T-helper 1 cell treated with Interleukin-12 subunit alpha and Interleukin-12 subunit beta and Interleukin-4 antibody, amounts not matched to agents 30 μg/mL and 1 μg/mL, for 36 hours (primary cell): Measurements from ENCODE around the gene LGALS14.
"Not testable (repeated sequence)": the region's sequence is repeated elsewhere in the genome, so short reads cannot be mapped to it uniquely, and the experiment has no call there.

Experiments used
- H3K27ac Mint-ChIP-seq: one replicate; pipeline ENCODE4 v1.8.0; 2021; ENCODE audit warnings: mild to moderate bottlenecking, mixed read lengths
- H3K27me3 Mint-ChIP-seq: one replicate; pipeline ENCODE4 v1.8.0; 2021; ENCODE audit warnings: low read depth, mixed read lengths
- H3K36me3 Mint-ChIP-seq: one replicate; pipeline ENCODE4 v1.8.0; 2021; ENCODE audit warnings: low read depth, mixed read lengths
- H3K4me1 Mint-ChIP-seq: one replicate; pipeline ENCODE4 v1.8.0; 2021; ENCODE audit warnings: low read depth, mixed read lengths
- H3K4me3 Mint-ChIP-seq: one replicate; pipeline ENCODE4 v1.8.0; 2021; ENCODE audit warnings: mild to moderate bottlenecking, moderate library complexity, mixed read lengths
- H3K9me3 Mint-ChIP-seq: one replicate; pipeline ENCODE4 v1.8.0; 2021; ENCODE audit warnings: mixed read lengths

The LGALS14 gene, protein sequence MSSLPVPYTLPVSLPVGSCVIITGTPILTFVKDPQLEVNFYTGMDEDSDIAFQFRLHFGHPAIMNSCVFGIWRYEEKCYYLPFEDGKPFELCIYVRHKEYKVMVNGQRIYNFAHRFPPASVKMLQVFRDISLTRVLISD

DNA sequence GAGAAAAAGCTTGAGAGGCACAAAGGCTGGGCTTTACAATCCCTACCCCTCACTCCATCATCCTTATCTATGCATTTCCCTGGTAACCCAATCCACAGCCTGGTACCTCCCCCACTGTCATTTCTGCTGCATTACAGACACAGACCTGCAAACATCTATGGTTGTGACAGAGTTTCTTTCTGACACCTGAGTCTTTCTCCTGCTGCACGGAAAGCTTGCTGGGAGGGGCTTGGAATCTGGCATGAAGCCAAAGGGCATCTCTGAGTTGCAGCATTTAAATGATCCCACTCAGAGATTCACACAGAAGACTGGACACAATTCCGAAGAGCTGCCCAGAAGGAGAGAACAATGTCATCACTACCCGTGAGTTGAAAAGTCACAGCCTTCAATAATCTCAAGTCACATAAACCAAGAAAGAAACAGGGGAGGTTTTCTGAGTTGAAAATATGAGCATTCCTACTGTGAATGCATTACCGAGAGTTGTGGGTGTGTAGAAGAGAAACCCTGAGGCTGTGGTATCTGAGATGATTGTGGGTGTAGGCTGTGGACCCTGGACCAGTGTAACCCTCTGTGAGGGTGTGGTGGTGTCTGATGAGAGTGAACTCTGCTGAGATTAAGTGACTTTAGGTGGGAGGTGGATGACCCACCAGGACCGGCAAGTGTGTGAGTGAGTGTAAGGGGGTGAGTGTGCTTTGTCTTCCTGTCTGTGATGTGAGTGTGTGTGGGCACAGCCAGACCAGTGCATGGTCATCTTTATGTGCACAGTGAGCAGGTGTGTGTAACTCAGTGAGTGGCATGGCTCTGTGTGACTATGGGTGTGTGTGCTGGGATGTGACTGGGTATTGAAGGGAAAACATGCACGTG, at the start of gene LGALS14:
Gene LGALS14, plus strand, starts transcription at position 301 of the 864 bp plus-strand sequence. Its CDS starts 48 bp downstream, at position 349.
- peaks cover 9% of the 10 kb centered on the region for H3K36me3 Mint-ChIP-seq
- H3K4me1 Mint-ChIP-seq, result peaks cover 26% of the 10 kb centered on the region
- H3K9me3 Mint-ChIP-seq, result peaks cover 33% of the 10 kb centered on the region
- H3K27ac Mint-ChIP-seq, result peak within 1 kb of the TSS; percentile 91
- H3K4me3 Mint-ChIP-seq, result no peak within 1 kb of the TSS
- H3K27me3 Mint-ChIP-seq, result no peaks in the 10 kb centered on the region

DNA sequence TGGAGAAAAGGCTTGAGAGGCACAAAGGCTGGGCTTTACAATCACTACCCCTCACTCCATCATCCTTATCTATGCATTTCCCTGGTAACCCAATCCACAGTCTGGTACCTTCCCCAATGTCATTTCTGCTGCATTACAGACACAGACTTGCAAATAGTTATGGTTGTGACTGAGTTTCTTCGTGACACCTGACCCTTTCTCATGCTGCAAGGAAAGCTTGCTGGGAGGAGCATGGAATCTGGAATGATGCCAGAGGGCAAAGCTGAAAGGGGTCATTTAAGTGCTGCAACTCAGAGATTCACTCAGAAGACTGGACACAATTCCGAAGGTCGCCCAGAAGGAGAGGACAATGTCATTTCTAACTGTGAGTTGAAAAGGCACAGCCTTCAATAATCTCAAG, 48.7 kb upstream of the LGALS14 start, which contains the start of gene LGALS16:
Gene LGALS16, plus strand, starts transcription at position 301 of the 400 bp plus-strand sequence. Its CDS starts 49 bp downstream, at position 350.
- H3K27me3 Mint-ChIP-seq, result peaks cover 30% of the 10 kb centered on the region
- H3K9me3 Mint-ChIP-seq, result no peaks in the 10 kb centered on the region
- H3K4me1 Mint-ChIP-seq, result no peaks in the 10 kb centered on the region
- H3K36me3 Mint-ChIP-seq, result no peaks in the 10 kb centered on the region
- no peak within 1 kb of the TSS for H3K27ac Mint-ChIP-seq
- H3K4me3 Mint-ChIP-seq, result no peak within 1 kb of the TSS

DNA sequence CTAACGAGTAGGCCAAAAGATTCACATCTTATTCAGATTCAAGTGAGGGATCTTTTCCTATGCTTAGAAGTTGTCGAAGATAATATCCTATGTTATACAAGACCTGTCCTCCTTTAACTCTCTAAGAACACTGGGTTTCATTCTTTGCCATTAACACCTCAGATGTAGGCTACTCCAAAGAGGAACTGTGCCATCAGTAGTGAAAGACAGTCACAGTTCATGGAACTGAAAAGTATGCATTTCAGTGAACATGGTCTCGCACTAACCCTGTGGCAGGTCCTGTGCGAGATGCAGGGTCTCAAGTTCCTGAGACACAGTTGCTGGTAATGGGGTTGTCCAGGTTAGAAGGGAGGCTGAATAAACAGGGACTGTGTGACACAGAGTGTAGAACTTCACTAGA, 44.5 kb upstream of the LGALS14 start:
- Mint-ChIP-seq H3K27me3 (peaks cover 5% of the 10 kb centered on the region), H3K27ac (no peak overlapping the region), H3K4me3 (no peak overlapping the region), H3K9me3 (no peaks in the 10 kb centered on the region), H3K36me3 (no peaks in the 10 kb centered on the region), H3K4me1 (no peaks in the 10 kb centered on the region)

DNA sequence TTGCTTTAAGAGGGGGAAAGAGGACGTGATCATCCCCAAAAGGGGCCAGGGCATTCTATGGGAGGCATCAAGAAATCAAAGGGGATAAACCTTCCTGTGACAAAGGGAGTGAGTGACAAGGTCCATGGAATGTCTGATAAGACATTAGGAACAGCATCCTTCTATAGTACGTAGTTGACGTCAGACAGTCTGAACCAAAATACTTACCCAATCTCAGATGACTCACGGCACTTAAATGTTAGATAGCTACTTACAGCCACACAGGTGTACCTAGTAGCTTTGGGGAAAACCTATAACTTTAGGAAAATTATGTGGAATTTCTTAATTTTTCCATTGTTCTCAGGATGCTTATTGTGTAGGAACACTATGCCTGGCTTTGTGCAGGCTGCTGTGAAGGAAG, 43.6 kb upstream of the LGALS14 start:
- Mint-ChIP-seq H3K9me3 (peaks cover 4% of the 10 kb centered on the region), H3K27me3 (peaks cover 5% of the 10 kb centered on the region), H3K27ac (no peak overlapping the region), H3K4me3 (no peak overlapping the region), H3K4me1 (no peaks in the 10 kb centered on the region), H3K36me3 (no peaks in the 10 kb centered on the region)

DNA sequence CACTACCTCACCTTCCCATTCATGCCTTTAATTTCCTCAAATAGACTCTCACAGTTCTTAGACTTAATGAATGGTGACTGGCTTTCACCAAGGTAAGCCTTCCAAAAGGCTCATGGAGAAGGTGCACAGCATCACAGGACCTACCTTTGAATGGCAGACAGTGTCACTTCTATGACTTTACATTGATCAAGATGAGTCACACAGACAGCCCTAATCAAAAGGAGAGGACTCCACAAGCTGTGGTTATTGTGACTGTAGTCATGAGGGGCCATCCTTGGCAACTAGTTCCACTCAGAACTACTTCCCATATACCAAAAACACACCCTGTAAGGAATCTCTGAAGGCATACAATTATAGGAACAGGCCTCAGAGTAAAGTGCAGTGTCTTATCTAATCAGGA, 42.7 kb upstream of the LGALS14 start:
- H3K4me3 Mint-ChIP-seq, result no peak overlapping the region
- H3K27me3 Mint-ChIP-seq, result no peaks in the 10 kb centered on the region
- peaks cover 5% of the 10 kb centered on the region for H3K9me3 Mint-ChIP-seq
- H3K27ac Mint-ChIP-seq, result no peak overlapping the region
- no peaks in the 10 kb centered on the region for H3K36me3 Mint-ChIP-seq
- H3K4me1 Mint-ChIP-seq, result no peaks in the 10 kb centered on the region

DNA sequence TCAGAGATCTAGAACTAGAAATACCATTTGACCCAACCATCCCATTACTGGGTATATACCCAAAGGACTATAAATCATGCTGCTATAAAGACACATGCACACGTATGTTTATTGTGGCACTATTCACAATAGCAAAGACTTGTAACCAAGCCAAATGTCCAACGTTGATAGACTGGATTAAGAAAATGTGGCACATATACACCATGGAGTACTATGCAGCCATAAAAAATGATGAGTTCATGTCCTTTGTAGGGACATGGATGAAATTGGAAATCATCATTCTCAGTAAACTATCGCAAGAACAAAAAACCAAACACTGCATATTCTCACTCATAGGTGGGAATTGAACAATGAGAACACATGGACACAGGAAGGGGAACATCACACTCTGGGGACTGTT, 34.4 kb upstream of the LGALS14 start:
- H3K36me3 Mint-ChIP-seq, H3K27ac Mint-ChIP-seq, H3K4me1 Mint-ChIP-seq, H3K4me3 Mint-ChIP-seq, H3K9me3 Mint-ChIP-seq, H3K27me3 Mint-ChIP-seq: not testable (repeated sequence)

DNA sequence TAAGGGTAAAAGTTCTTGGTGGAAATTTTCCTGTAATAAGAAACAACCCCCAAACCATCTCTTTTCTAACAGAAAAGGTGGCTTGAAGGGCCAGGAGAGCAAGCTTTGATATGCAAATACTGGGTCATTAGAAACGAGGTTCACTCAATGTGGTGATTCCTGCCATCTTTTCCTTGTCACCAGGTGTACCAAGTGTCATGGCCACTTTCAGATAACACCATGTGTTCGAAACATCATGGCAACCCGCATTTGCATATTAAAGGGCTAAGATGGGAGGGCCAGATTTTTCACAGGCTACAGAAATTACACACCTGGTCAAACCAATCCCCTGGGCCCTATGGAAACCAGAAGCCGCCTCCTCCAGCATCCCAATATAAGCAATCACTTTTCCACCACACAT, 33.3 kb upstream of the LGALS14 start:
- H3K4me3 Mint-ChIP-seq, result no peak overlapping the region
- H3K27ac Mint-ChIP-seq, result no peak overlapping the region
- H3K27me3 Mint-ChIP-seq, result peaks cover 8% of the 10 kb centered on the region
- H3K36me3 Mint-ChIP-seq, result no peaks in the 10 kb centered on the region
- no peaks in the 10 kb centered on the region for H3K9me3 Mint-ChIP-seq
- H3K4me1 Mint-ChIP-seq, result peaks cover 14% of the 10 kb centered on the region

DNA sequence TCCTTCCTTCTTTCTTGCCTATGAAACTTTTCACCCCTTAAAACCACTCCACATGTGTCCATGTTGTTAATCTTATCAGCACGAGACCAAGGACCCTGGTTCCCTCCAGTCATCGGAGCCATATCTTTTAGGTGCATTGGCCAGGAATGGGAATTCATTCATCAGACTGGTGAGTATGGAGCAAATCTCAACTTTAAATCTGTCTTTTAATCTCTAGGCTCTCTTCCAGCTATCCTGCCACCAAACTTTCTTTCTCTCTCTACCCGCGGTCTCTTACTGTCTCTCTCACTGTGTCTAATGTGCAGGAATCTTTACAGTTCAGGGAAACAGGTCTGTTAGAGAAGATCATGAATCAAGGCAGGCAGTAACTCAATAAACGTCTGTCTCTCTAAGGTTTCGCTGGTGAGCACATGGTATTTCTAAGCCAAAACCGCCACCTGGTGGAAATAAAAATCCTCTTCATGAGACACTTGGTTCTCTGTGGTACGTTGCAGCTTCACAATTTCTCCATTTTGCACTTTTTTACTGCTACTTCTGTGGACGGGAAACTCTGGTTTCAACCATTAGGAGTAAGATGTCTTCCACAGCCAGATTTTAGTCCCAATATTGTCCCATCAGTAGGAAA, 32.4 kb upstream of the LGALS14 start:
- no peak overlapping the region for H3K4me3 Mint-ChIP-seq
- H3K36me3 Mint-ChIP-seq, result no peaks in the 10 kb centered on the region
- H3K27me3 Mint-ChIP-seq, result peaks cover 8% of the 10 kb centered on the region
- H3K9me3 Mint-ChIP-seq, result no peaks in the 10 kb centered on the region
- peaks cover 16% of the 10 kb centered on the region for H3K4me1 Mint-ChIP-seq
- no peak overlapping the region for H3K27ac Mint-ChIP-seq

DNA sequence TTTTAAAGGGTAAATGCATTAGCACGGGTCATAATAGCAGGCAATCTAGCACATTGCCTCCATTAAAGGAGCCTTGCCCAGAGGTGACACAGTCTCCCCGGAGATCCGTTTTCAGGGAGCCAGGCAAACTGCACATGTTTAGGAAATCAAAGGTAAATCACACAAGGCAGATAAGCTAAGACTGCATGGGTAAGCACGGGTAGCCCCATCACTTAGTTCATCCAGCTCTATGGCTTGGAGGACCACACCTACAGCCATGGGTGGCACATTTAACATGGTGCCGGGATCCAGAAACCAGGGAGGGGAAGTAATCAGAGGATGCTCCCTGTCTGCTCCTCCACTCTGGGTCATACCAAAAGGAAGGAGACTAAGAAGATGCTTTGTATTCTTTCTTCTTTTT, 31.8 kb upstream of the LGALS14 start:
- peaks cover 8% of the 10 kb centered on the region for H3K27me3 Mint-ChIP-seq

DNA sequence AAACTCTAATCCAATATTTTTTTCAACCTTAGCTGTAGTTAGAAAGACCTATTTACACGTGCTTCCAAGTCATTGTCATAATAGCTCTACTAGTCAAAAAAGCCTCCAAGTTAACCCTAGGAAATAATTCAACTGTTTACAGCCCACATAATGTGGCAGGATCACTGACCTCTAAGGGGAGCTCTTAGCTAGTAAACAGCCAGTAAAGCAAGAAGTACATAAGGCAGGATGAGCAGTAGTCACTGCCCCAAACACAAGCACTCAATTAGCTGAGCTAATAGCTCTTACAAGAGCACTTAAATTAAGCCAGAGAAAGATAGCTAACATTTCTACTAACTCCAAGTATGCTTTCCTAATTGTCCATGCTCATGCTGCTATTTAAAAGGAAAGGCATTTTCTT, 30.4 kb upstream of the LGALS14 start:
- not testable (repeated sequence) for H3K27me3 Mint-ChIP-seq, H3K27ac Mint-ChIP-seq, H3K9me3 Mint-ChIP-seq, H3K4me3 Mint-ChIP-seq, H3K36me3 Mint-ChIP-seq
- H3K4me1 Mint-ChIP-seq, result peaks cover 27% of the 10 kb centered on the region

More for the DNA sequence above, 31.8 kb upstream of the LGALS14 start:
- no peaks in the 10 kb centered on the region for H3K36me3 Mint-ChIP-seq
- H3K4me1 Mint-ChIP-seq, result peaks cover 16% of the 10 kb centered on the region
- no peak overlapping the region for H3K4me3 Mint-ChIP-seq
- H3K9me3 Mint-ChIP-seq, result no peaks in the 10 kb centered on the region
- H3K27ac Mint-ChIP-seq, result no peak overlapping the region

DNA sequence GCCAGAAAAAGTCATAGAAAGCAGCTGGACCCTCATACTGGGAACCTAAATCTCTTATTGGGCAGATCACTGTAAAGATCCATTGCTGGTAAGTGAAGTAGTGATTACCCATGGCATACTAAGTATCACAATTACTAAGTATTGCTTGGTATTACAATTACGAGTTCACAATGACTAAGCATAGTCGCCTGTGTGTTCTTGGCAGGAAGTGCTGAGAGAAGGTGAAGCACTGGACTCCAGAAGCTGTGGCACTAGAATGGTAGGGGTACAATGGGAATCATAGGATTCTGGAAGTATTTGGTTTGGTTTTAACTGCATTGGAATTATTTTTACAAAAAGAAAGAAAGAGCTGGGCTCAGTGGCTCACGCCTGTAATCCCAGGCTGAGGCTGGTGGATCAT, 28.3 kb upstream of the LGALS14 start:
- Mint-ChIP-seq H3K4me3 (peak overlapping the region; percentile 20), H3K4me1 (peaks cover 43% of the 10 kb centered on the region), H3K27ac (peak overlapping the region; percentile 72), H3K9me3 (no peaks in the 10 kb centered on the region), H3K36me3 (no peaks in the 10 kb centered on the region), H3K27me3 (peaks cover 5% of the 10 kb centered on the region)

DNA sequence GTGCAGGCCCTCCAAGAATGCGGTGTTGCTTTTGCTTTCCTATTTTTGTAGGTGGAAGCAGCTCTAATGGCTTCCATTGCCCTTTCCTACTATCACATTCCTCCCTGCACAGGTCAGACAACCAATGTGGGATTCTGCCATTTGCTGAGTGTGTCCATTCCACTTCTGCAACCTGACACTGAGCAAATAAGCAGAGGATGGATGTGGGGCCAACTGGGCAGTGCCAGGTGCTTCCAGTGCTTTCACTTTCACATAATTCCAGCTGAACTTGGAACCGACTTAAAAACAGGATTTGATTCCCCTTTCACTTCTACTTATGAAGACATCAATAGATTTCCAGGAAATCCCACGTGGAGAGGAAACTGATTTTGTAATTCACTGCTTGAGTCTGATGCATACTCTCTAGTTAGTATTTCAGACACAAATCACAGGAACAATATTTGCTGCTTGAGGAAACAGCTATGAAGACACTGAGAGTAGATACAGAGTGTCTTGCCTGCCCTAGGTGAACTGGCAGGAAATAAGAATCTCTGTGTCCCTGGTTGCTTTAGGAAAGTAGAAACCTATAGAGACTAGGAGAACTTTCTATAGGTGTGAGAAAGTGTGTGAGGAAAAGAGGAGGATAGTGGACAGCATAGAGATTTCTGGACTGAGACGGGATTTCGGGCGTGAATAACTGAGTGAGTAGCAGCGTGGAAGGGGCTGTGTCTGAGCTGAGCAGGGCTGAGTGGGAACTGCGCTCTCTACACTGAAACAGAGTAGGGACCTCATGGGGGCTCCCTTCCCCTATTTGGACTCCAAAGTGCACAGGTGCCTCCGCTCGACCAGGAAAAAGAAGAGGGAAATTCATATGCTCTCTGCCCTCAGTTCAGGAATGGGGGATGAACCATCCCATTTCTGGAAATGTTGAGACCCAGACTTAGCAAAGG, 26.1 kb upstream of the LGALS14 start:
- H3K9me3 Mint-ChIP-seq, result no peaks in the 10 kb centered on the region
- peak overlapping the region; percentile 87 for H3K4me3 Mint-ChIP-seq
- peaks cover 3% of the 10 kb centered on the region for H3K36me3 Mint-ChIP-seq
- H3K27ac Mint-ChIP-seq, result peak overlapping the region; percentile 93
- H3K27me3 Mint-ChIP-seq, result no peaks in the 10 kb centered on the region
- H3K4me1 Mint-ChIP-seq, result peaks cover 39% of the 10 kb centered on the region

DNA sequence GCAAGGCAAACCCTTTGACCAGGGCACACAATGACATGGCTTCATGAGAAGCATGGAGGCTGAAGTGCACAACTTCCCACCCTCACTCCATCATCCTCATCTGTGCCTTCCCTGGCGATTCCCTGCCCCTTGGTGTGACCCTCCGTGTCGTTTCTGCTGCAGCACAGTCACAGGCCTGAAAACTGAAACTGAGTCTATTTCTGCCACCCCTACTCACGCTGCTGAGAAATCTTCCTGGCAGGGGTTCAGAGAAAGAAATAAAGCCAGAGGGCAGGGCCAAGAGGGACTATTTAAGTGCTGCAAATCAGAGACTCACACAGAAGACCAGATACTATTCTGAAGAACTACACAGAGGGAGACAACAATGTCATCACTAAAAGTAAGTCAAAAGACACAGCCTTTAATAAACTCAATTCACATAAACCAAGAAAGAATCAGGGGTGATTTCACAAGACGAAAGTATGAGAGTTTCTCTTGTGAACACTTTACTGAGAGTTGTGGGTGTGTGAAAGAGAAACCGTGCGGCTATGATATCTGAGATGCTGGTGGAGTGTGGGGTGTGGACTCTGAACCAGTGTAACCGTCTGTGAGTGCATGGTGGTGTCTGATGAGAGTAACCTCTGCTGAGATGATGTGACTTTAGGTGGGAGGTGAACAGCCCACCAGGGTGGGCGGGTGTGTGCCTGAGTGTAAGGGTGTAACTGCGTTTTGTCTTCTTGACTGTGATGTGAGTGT, 25.1 kb upstream of the LGALS14 start:
- peaks cover 42% of the 10 kb centered on the region for H3K4me1 Mint-ChIP-seq
- peak overlapping the region; percentile 87 for H3K4me3 Mint-ChIP-seq
- H3K36me3 Mint-ChIP-seq, result peaks cover 7% of the 10 kb centered on the region
- peak overlapping the region; percentile 93 for H3K27ac Mint-ChIP-seq
- no peaks in the 10 kb centered on the region for H3K9me3 Mint-ChIP-seq
- H3K27me3 Mint-ChIP-seq, result no peaks in the 10 kb centered on the region

DNA sequence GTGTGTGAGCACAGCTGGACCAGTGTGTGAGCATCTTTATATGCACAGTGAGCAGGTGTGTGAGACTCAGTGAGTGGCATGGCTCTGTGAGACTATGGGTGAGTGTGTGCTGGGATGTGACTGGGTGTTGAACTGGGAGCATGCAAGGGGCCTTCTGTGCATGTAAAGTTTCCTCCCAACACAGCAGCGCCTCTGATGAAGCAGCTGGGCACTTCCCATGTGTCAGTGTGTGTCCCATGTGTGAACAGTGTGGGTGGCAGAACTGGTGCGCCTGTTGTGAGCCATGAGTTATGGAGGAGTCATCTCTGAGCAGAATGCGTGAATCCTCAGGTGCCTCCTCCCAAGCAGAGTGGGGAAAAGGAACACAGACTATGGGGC, 24.5 kb upstream of the LGALS14 start:
- peaks cover 8% of the 10 kb centered on the region for H3K36me3 Mint-ChIP-seq
- no peaks in the 10 kb centered on the region for H3K27me3 Mint-ChIP-seq
- H3K4me3 Mint-ChIP-seq, result peak overlapping the region; percentile 87
- peaks cover 42% of the 10 kb centered on the region for H3K4me1 Mint-ChIP-seq
- H3K27ac Mint-ChIP-seq, result peak overlapping the region; percentile 93
- H3K9me3 Mint-ChIP-seq, result no peaks in the 10 kb centered on the region
